Erythroblast (primary cell): ENCODE results near the gene ADAMTS19.

Source experiments
- GATA1 ChIP-seq: IDR thresholded peaks from 2 replicates; pipeline ENCODE4 v1.6.1; 2011; ENCODE audit warnings: low read depth, mild to moderate bottlenecking, control low read depth, low read length, moderate library complexity
- POLR2A ChIP-seq: IDR thresholded peaks from 2 replicates; pipeline ENCODE4 v1.6.1; 2011; ENCODE audit warnings: mild to moderate bottlenecking, low read length

GRCh38 chr5:129448654-129449053 lies 11.4 kb upstream of the ADAMTS19 start:
- TF ChIP-seq POLR2A (no peak), GATA1 (no peak)
